HG02840 (cell line): ENCODE data around the gene OR1J1.

Experiments used
- ATAC-seq: cut with Tn5 transposase; IDR thresholded peaks from one replicate; pipeline ENCODE4 v1.9.1; 2021; ENCODE audit warnings: mild to moderate bottlenecking, moderate library complexity, moderate number of reproducible peaks; ENCODE audit not compliant: unreplicated experiment, low FRiP score

Gene OR1J1

GRCh38 chr9:122477826-122478225 is at the start of gene OR1J1:
TSS of gene OR1J1 (minus strand) at chr9:122477926. CDS start at chr9:122477926, 0 bp downstream.
- ATAC-seq: no peak

GRCh38 chr9:122527193-122527592 is 49.5 kb upstream of the OR1J1 start, which contains the start of gene OR1N1:
TSS of gene OR1N1 (minus strand) at chr9:122527293. CDS start at chr9:122527293, 0 bp downstream.
- ATAC-seq: no peak

GRCh38 chr9:122526602-122527001 is 48.9 kb upstream of the OR1J1 start:
- ATAC-seq: no peak

- ATAC-seq: no peak
These were observed 41.6 kb upstream of the OR1J1 start for GRCh38 chr9:122519376-122519775.

GRCh38 chr9:122518841-122519240 is 41.1 kb upstream of the OR1J1 start, which contains the start of gene OR1J4:
TSS of gene OR1J4 (plus strand) at chr9:122519141. CDS start at chr9:122519141, 0 bp downstream.
- no peak for ATAC-seq

GRCh38 chr9:122518226-122518625 is 40.5 kb upstream of the OR1J1 start:
- no peak for ATAC-seq

- ATAC-seq: no peak
These were observed 32.8 kb upstream of the OR1J1 start, which contains the start of gene OR1J2 for GRCh38 chr9:122510502-122510901. TSS of gene OR1J2 (plus strand) at chr9:122510802. CDS start at chr9:122510802, 0 bp downstream.

- ATAC-seq: no peak
These were observed 29.2 kb upstream of the OR1J1 start for GRCh38 chr9:122506964-122507363.

GRCh38 chr9:122498883-122499288 is 21.2 kb upstream of the OR1J1 start:
- no peak for ATAC-seq

GRCh38 chr9:122479062-122479461 is 1.3 kb upstream of the OR1J1 start:
- no peak for ATAC-seq

GRCh38 chr9:122477346-122477745 is 380 bp downstream of the OR1J1 start:
- ATAC-seq: no peak

- no peak for ATAC-seq
These were observed 2.0 kb downstream of the OR1J1 start for GRCh38 chr9:122475717-122476116.

GRCh38 chr9:122474561-122474960 is 3.2 kb downstream of the OR1J1 start:
- no peak for ATAC-seq

GRCh38 chr9:122468735-122469134 is 9.0 kb downstream of the OR1J1 start:
- no peak for ATAC-seq

- ATAC-seq: no peak
These were observed 11.3 kb downstream of the OR1J1 start for GRCh38 chr9:122466456-122466855.

GRCh38 chr9:122464633-122465567 is 12.8 kb downstream of the OR1J1 start:
- peak; percentile 71 for ATAC-seq

- no peak for ATAC-seq
These were observed 13.7 kb downstream of the OR1J1 start for GRCh38 chr9:122463828-122464632.

- no peak for ATAC-seq
These were observed 19.9 kb downstream of the OR1J1 start for GRCh38 chr9:122457787-122458186.

GRCh38 chr9:122456123-122456522 is 21.6 kb downstream of the OR1J1 start:
- ATAC-seq: no peak

GRCh38 chr9:122453677-122454135 is 24.0 kb downstream of the OR1J1 start:
- ATAC-seq: no peak
